Left ventricle myocardium inferior (tissue), 1 donor: ENCODE results near the gene RRAGB. TPM values are rescaled to one million over a fixed set of nuclear protein-coding genes. Genes with fewer than 3 reads are reported as not detected.

Experiments used
- DNase-seq: peaks from one replicate; pipeline ENCODE4 v3.0.0-alpha.2; 2020
- H3K27ac ChIP-seq: fragments of 200-600 bp; replicated peaks from 2 replicates; pipeline ENCODE4 v1.8.0; 2021
- H3K27me3 ChIP-seq: fragments of 200-600 bp; 2 replicates; pipeline ENCODE4 v1.8.0; 2021; ENCODE audit warnings: low read depth
- H3K36me3 ChIP-seq: fragments of 200-600 bp; 2 replicates; pipeline ENCODE4 v1.8.0; 2021
- H3K4me1 ChIP-seq: fragments of 200-600 bp; 2 replicates; pipeline ENCODE4 v1.8.0; 2021
- H3K4me3 ChIP-seq: fragments of 200-600 bp; 2 replicates; pipeline ENCODE4 v1.8.0; 2021; ENCODE audit warnings: mild to moderate bottlenecking, moderate library complexity
- H3K9me3 ChIP-seq: fragments of 200-600 bp; replicated peaks from 2 replicates; pipeline ENCODE4 v1.8.0; 2021
- intact Hi-C: fragments of 100-400 bp; cut with micrococcal nuclease; formaldehyde crosslinking; loops from one replicate; pipeline ENCODE4 v1.11.0; 2022
- total RNA-seq: library from RNA; stranded (reverse); fragmentation: NEBNext Ultra II Directional; extraction: Animal tissue kit (Norgen Biotek cat#: 25700); gene quantifications from one replicate; pipeline ENCODE4 v1.2.1, GENCODE V29; 2021
- TF ChIP-seq, protein P1 (sequence below): fragments of 200-600 bp; IDR thresholded peaks from 2 replicates; pipeline ENCODE4 v1.8.0; 2021; ENCODE audit warnings: antibody characterized with exemption, mild to moderate bottlenecking, borderline replicate concordance
- donor health status: DM: no; HTN: yes; CAD: no; lungs with severe emphysema.

The RRAGB gene
- total RNA-seq, 1 donor from 2014 or later, result 11.1 TPM

DNA sequence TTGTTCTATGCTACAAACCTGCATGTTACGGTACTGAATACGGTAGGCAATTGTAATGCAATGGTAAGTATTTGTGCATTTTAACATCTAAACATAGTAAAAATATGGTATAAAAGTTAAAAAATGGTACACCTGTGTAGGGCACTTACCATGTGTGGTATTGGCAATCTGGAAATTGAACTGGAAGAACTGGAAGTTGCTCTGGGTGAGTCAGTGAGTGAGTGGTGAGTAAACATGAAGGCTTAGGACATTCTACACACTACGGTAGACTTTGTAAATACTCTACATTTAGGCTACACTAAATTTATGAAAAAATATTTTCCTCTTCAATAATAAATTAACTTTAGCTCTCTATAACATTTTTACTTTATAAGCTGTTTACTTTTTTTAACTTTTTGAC is 78.9 kb downstream of the RRAGB start:
- intact Hi-C loops, result no loop called here
- TF ChIP-seq, protein P1, sequence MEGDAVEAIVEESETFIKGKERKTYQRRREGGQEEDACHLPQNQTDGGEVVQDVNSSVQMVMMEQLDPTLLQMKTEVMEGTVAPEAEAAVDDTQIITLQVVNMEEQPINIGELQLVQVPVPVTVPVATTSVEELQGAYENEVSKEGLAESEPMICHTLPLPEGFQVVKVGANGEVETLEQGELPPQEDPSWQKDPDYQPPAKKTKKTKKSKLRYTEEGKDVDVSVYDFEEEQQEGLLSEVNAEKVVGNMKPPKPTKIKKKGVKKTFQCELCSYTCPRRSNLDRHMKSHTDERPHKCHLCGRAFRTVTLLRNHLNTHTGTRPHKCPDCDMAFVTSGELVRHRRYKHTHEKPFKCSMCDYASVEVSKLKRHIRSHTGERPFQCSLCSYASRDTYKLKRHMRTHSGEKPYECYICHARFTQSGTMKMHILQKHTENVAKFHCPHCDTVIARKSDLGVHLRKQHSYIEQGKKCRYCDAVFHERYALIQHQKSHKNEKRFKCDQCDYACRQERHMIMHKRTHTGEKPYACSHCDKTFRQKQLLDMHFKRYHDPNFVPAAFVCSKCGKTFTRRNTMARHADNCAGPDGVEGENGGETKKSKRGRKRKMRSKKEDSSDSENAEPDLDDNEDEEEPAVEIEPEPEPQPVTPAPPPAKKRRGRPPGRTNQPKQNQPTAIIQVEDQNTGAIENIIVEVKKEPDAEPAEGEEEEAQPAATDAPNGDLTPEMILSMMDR, result no peak
- DNase-seq, result no peak
- Histone ChIP-seq H3K27ac (no peak overlapping the region), H3K9me3 (no peaks in the 10 kb centered on the region), H3K27me3 (no peaks in the 10 kb centered on the region), H3K36me3 (no peaks in the 10 kb centered on the region), H3K4me1 (no peaks in the 10 kb centered on the region), H3K4me3 (no peak overlapping the region)

DNA sequence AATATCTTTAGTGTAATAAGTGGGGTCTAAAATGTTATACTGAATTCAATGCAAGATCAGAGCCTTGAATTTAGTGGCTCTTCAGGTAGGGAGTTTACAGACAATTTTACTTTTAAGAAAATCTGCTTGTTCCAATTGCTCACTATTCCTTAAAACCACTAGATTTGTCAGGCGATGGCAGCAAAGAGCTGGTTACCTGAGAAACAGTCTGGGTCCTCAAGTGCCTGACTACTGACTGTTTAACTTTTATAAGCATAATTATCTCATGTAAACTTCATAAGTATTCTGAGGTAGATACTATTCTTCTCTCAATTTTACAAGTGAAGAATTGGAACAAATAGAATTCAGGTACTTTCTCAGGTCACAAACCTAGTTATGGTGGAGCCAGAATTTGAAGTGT is 84.3 kb downstream of the RRAGB start:
- TF ChIP-seq, protein P1, result no peak
- H3K4me1 ChIP-seq, result no peaks in the 10 kb centered on the region
- no peak overlapping the region for H3K27ac ChIP-seq
- H3K9me3 ChIP-seq, result no peaks in the 10 kb centered on the region
- H3K4me3 ChIP-seq, result no peak overlapping the region
- intact Hi-C loops, result no loop called here
- no peaks in the 10 kb centered on the region for H3K27me3 ChIP-seq
- no peaks in the 10 kb centered on the region for H3K36me3 ChIP-seq
- no peak for DNase-seq

Other genes with a start within 250 kb of the RRAGB start
- 1.4 TPM for gene USP51, start 227.9 kb upstream of the RRAGB start, total RNA-seq
- not detected for gene FOXR2, start 94.3 kb upstream of the RRAGB start, total RNA-seq